T-helper 9 cell (primary cell): ENCODE results near the gene ADAMTS3.
"Not testable (repeated sequence)": the region's sequence is repeated elsewhere in the genome, so short reads cannot be mapped to it uniquely, and the experiment has no call there.

Experiments
- DNase-seq: peaks from one replicate; pipeline ENCODE4 v3.0.0-alpha.2; 2020

Gene ADAMTS3

DNA sequence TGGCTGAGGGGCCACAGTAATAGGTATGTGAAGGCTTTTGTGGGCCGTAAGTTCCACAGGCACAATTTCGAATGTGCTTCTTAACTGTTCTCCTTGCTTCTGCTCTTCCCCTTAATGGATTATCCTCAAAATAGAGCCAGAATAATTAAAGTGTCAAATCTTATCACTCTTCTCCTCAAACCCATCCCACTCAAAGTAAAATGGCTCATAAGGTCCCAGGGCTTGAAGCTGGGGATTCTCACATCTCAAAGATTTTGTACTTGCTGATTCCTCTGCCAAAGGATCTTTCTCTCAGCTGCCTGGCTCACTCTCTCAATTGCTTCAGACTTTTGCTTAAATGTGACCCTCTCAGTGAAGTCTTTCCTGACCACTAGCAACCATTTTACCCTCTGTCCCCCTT, 16.6 kb downstream of the ADAMTS3 start:
- no peak for DNase-seq

DNA sequence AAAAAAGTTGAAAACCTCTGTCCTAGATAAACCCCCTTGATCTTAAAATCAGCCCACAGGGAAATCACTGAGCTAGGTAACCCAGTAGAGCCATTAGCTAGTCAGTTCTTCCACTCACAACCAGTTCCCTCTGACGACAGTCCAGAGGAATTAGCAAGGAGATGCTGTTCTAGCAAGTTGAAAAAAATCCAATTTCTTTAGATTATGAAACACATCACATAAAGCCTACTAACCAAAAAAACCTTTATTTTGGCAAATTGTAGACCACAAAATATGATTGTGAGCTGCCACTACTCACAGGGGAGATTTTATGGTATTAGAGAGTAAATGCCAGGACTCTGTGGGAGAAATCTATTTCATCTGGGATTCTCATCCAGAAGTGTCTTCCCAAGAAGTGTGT, 22.6 kb downstream of the ADAMTS3 start:
- DNase-seq: no peak

DNA sequence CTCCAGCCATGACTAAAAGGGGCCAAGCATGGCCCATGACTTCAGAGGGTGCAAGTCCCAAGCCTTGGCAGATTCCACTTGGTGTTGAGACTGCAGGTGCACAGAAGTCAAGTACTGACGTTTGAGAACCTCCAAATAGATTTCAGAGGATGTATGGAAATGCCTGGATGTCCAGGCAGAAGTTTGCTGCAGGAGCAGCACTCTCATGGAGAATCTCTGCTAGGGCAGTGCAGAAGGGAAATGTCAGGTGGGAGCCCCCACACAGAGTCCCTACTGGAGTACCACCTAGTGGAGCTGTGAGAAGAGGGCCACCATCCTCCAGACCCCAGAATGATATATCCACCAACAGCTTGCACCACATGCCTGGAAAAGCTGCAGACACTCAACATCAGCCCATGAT, 28.3 kb downstream of the ADAMTS3 start:
- DNase-seq: not testable (repeated sequence)

DNA sequence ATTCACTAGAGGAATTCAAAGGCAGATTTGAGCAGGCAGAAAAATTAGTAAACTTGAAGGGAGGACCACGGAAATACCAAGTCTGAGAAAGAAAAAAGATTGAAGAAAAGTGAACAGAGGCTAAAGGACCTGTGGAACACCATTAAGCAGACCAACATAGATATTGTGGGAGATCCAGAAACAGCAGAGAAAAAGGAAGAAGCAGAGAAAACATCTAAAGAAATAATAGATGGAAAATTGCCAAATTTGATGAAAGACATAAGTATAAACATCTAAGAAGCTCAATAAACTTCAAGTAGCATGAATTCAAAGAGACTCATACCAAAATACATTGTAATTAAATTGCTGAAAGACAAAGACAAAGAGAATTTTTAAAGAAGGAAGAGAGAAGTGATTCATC, 31.0 kb downstream of the ADAMTS3 start:
- DNase-seq: no peak

DNA sequence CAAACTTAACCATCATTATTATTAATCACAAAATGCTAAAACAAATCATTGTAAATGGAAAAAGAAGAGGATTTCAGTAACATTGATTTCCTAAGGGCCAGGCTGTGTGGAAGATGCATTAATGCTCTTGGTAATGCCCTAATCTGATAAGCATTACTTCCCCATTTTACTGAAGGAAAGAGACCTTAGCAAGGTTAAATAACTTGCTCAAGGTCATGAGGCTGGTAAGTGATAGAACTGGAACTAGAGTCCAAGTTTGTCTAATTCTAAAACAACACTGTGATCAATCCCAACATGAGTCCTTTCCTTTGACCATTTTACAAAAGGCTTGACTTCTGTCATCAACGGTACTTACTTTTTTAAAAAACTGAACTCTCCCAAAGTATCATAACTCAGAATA, 32.6 kb downstream of the ADAMTS3 start:
- DNase-seq: no peak

DNA sequence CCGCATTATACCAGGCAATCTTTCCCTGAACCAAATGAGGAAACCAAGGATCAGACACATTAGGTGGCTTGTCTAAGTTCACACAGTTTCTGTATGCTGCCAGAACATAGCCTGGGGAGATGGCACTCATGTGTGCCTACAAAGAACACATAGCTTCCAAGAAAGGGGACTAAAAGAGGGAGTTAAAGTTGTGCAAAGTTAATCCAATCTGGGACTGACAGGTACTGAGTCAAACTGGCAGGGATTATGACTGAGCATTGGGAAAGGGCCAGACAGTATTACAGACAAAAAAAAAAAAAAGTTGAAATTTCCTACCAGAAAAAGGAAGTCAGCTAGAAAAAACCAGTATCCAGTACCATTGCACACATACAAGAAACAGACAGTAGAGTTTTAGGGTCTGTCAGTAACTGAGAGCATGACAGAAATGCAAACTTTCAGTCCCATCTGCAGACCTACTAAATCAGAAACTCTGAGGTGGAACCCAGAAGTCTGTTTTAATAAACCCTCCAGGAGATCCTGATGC, 37.2 kb downstream of the ADAMTS3 start:
- no peak for DNase-seq

DNA sequence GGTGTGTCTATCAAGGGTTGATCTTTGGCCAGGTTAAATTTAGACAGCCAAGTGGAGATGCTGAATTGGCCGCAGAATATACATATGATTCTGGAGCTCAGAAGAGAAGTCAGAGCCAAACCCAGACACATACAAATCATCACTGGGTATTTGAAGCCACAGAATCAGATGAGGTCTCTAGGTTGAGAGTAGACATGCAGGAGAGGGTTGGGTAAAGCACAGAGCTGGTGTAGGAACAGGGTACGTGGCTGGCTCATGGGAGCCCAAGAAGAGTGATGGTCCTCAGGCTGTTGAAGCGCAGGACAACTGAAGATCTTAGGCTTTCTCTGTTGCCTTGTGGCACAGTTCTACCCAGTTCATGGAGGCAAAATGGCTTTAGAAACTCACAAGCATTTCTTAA, 37.7 kb downstream of the ADAMTS3 start:
- no peak for DNase-seq

DNA sequence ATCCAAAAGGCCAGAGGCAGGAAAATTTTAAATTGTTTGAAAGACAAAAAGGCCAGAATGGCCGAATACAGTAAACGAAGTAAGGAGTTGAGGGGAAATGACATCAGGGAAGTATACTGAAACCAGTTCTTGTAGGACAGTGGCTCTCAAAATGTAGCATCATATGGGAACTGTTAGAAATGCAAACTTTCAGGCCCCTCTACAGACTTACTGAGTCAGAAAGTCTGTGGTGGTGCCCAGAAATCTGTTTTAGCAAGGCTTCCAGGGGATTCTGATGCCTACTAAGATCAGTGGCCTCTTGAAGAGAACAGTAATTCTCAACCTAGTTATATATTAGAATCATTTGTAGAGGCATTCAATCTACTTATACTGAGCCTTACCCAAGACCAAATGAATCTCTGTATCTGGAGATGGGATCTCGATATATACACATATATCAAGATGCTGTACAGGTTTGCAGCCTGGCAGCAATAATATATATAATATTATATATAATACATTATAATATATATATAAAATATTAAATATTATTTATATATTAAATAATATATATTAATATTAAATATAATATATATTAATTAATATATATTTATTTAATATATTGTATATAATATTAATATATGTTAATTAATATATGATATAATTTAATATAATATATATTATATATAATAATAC, 39.7 kb downstream of the ADAMTS3 start:
- DNase-seq: no peak

DNA sequence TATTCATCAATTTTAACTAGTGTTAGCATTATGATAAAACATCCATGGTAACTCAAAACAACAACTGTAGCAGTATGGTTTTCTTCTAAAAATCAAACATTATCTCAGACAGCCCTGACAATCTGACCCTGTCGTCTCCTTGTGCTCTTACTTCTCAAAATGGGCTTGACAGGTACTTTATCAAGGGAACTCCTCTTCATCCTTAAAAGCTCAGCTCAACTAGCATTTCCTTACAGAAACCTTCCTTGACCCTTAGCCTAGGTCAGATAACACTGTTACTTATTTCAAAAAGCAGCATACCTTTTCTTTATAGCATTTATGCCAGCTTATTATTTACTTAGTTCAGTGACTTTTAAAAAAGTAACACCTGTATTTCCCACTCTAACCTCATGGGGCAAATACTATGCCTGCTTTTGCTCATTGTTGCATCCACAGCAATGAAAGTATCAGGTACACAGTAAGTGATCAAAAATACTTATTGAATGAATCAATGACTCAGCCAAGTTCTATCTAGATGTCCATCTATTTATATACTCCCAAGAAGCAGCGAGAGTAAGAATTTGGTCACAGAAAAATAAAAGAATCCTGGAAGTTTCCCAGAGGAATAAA, 41.9 kb downstream of the ADAMTS3 start:
- no peak for DNase-seq

DNA sequence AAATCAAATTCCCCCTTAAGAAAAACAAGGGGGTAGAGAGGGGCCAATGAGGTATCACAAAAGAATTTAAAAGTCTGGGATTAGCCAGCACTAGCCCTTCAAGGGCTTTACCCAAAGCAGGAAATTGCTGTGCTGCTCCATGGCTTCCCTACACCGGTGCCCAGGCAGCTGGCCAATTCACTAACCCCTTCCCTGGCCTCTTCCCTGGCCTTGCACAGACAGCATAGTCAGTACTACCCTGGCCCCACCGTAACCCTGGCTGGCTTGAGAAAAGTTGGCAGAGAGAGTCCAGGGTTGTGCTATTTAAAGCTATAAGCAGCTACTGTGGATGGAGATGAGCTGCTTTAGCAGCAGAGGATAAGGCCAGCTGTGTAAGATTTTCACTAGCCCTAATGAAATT, 43.1 kb downstream of the ADAMTS3 start:
- no peak for DNase-seq

DNA sequence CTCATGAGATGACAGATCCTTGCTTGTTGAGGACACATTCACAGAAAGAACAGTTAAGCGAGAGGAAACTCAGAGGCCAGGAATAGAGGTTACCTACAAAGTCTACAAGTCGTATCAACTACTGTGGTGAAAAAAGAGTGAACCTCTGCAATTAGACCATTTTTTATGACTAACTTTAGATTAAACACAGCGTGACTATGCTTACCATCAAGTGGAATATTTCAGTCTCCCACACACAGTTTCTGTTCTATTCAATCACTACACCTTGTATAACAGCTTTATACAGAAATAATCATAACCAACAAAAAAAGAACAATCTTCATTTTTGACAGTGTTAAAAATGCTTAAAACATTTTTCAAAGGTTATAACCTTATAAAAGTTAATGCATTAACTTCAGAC, 46.6 kb downstream of the ADAMTS3 start:
- DNase-seq: no peak

DNA sequence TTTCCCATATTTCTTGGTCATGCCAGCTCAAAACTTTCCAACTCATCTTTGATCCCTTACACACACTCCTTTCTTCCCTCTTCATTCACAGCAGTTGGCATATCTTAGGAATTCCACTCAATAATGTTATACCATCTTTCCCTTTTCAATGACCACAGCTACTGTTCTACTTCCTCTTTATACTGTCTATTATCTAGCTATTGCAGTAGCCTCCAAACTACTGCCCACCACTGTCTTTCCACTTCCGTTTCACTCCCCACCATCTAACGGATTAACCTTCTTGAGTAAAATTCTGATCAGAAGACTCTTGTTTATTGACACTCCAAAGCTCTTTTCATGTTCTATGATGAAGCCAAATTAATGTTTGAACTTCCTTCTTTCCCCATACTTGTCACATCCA, 55.8 kb downstream of the ADAMTS3 start:
- no peak for DNase-seq

DNA sequence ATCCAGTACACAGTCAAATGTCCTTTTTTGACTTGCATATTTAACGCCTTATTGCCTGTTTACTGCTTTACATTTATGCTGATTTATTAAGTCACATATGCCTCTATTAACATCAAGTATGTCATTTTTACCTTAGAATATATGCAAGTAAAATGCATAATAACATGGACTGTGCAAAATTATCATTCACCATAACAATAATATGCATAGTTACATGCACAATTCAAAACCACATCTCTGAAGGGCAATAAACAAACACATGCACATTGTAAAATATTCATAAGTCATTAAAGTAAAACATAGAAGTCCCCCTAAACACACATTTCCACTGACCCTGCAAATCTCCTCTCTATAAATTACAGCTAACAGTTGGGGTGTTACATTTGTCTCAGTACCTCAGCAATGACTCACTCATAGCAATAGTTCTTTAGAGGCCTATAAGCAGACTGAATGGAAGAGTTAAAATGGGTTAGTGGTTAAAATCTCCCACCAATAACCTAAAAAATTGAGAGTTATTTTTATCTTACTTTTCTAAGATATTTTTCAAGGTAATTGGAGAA, 61.1 kb downstream of the ADAMTS3 start:
- DNase-seq: no peak

DNA sequence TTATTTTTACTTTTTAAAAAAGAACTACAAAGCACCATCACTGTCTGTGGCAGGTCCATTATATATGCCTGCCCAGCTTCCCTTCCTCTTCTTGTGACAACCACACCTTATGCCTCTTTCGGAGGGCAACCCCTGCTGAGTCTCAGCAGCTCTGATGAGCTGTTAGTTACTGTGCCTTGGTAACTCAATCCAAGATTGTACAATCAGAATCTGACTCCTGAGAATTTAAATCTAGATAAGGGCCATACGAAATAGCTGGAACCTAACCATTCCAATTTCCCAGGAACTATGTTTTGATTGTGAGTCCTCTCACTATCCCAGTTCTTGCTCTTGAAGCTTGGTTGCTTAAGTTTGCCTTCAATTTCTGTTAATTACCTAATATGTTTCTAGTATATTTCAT, 61.9 kb downstream of the ADAMTS3 start:
- no peak for DNase-seq

DNA sequence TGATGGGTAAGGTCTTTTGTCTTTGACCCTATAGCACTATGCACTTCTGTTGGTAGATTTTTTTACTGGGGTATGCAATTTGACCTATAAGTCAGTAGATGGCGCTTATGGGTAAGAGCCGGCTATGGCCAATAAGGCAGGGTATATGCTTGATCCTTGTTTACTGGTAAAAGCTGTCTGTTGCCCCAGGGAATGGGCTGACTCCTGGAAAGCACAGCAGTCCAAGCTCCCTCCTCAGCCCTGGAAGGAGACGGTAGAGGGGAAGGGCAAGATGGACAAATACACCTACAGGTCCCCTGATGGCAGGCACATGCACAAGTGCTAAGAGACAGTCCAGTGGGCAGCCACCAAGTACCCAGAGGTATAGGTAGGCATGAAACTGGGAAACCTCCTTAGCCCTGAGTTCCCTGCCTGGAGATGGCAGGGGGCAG, 63.7 kb downstream of the ADAMTS3 start:
- no peak for DNase-seq

DNA sequence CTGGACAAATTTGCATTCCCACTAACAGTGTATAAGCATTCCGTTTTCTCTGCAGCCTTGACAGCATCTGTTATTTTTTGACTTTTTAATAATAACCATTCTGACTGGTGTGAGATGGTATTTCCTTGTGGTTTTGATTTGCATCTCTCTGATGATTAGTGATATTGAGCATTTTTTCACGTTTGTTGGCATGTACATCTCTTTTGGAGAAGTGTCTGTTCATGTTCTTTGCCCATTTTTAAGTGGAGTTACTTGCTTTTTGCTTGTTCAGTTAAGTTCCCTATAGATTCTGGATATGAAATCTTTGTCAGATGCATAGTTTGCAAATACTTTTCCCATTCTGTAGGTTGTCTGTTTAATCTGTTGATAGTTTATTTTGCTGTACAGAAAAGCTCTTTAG, 68.8 kb downstream of the ADAMTS3 start:
- DNase-seq: no peak

DNA sequence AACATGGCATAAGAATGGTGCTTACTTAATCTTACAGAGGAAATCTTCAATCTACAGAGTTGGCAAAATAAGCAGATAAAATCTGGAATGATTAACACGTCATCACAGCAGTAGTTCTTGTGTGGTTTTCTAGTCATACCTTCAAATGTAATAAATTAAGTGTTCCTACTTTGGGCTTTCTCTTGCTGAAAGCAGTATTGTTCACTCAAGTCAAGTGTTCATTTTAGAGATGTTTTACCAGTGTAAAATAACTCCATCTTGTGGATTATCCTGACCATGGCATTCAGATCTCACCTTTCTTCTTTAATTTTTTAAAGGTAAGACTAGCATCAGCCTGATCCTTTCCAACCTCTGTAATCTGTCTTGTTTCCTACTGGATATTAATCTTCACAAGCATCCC, 72.9 kb downstream of the ADAMTS3 start:
- no peak for DNase-seq

DNA sequence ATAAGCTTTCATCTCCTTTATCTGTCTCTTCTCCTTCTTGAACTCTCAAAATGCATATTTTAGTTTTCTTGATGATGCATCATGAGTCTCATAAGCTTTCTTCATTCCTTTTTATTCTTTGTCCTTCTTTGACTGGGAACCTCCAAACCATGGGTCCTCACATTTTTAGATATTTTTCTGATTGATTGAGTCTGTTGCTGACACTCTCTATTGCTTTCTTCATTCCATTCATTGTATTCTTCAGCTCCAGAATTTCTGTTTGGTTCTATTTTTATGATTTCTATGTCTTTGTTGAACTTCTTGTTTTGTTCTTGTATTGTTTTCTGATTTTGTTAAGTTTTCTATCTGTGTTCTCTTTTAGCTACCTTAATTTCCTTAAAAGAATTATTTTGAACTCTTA, 74.9 kb downstream of the ADAMTS3 start:
- DNase-seq: no peak

DNA sequence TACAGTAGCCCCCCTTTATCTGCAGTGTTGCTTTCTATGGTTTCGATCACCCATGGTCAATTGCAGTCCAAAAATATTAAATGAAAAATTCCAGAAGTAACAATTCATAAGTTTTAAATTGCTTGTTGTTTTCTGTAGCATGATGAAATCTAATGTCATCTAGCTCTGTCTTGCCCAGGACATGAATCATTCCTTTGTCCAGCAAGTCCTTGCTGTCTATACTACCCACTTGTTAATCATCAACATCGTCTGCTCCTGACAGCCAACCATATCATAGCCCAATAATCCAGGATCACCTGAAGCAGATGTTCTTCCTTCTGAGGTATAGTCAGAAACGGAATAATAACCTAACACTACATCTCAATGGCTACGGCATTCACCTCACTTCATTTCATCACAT, 79.8 kb downstream of the ADAMTS3 start:
- DNase-seq: no peak

DNA sequence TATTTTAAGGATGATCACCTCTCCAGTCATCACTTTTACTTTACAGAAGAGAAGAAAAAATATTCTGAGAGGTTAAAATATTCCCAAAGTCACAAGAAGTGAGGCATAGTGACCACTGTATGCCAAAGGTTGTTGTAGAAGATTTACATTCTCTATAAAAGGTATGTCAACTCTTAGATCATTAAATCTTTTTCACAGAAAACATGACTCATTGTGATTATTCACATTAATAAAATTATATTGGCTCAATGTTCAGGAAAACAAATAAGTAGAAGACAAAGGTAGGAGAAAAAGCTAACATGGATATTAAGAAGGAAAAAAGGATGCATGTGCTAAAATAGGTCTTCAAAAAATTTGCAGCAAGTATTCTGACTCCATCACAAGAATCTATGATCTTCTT, 82.0 kb downstream of the ADAMTS3 start:
- DNase-seq: no peak

DNA sequence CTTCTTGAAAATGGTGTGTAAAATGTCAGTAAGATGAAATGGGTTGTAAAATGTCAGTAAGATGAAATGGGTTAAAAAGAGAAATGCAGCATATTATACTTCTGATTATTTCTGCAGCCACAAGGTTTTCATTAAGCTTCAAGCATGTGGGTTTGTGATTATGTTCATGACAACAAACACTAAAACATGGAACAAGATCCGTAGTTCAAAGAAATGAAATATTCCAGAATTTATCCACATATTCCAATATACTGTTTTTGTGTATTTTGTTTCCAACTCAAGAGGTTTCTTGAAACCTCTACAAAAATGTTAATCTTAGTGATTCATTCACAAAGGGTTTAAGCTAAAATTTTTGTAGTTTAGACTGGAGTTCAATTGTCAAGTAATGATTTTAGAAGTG, 84.0 kb downstream of the ADAMTS3 start:
- DNase-seq: no peak

DNA sequence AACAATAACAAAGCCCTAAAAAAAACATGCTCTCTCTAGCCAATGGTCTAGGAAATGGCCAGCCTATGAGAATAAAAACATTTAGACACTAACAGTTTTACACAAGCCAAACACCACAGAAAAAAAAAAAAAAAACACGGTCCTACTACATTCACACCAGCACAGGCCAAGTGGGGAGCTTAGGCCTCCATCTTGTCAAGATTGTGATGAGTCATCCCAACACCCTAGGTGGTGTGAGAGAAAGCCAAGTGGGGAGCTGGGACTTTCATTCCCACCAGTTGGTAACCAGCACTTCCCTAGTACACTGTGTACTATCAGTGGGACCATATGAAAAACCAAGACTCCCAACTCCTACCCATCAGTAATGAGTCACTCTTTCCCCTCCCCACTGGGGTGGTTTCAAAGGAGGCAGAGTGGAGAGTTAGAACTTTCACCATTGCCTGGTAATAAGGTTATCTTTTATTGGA, 95.6 kb downstream of the ADAMTS3 start:
- DNase-seq: no peak

DNA sequence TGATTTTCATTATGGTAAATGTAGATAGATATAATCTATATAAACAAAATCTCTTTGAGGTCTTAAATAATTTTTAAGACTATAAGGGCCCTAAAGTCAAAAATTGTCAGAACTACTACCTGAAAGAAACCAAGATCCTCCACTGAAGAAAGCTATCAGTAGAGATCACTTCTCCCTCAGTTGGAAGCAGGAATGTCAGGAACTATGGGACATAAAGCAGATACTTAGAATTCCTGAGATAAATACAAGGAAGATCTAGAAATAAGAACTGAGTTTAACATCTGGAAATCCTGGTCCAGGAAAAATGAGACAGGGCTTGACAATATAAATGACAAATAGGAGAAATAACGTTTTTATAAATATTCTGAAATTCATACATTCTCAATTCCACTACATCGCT, 97.2 kb downstream of the ADAMTS3 start:
- no peak for DNase-seq

DNA sequence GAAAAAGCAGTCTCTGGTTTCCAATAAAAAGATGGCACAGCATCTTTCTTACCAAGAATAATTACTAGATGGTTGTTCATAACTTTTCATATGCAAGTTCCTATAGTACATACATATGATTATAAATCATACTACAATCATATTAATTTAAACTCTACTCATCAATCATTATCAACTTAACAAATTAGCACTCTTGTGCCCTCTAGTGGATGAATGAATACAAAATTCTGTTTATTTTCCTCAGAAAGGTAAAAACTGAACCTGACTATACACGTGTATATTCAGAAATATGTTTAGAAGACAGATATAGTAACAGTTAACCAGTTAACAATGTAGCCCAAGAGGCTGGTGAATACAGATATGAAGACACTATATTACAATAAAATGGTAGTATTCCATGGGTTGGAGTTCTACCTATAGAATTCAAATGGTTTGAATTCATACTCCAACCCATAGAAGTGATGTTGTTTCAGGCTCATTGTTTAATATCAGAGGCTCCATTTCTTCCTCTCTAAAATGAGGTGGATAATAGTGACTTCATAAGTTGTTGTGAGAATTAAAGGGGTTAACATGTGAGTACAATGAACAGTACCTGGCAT, 100.0 kb downstream of the ADAMTS3 start:
- DNase-seq: no peak
